ENCODE results near the gene OR7C1.

The OR7C1 gene

DNA sequence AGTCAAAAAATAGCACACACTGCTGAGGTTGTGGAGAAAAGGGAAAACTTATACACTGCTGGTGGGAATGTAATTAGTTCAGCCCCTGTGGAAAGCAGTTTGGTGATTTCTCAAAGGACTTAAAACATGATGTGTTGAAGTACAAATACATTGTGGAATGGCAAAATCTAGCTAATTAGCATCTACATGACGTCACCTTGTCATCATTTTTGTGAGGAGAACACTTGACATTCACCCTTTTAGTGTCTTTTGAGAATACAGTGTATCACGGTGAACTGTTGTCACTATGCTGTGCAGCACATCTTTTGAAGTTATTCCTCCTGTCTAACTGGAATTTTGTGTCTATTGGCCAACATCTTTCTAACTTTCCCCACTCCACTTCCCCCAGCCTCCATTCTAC is 8.2 kb upstream of the OR7C1 start:
- no peak overlapping the region for H3K27ac ChIP-seq
- H3K79me2 ChIP-seq: no peaks in the 10 kb centered on the region
- no peaks in the 10 kb centered on the region for H3K4me1 ChIP-seq
- no peaks in the 10 kb centered on the region for H3K9me3 ChIP-seq (ENCODE audit: control insufficient read depth, low read length)
- no peaks in the 10 kb centered on the region for H3K27me3 ChIP-seq (ENCODE audit: control insufficient read depth, insufficient read depth, low read length)
- no peak overlapping the region for H3K4me2 ChIP-seq (ENCODE audit: low read length)
- no peak overlapping the region for H3K4me3 ChIP-seq (ENCODE audit: low read depth, low read length)
- TF ChIP-seq, protein P1, sequence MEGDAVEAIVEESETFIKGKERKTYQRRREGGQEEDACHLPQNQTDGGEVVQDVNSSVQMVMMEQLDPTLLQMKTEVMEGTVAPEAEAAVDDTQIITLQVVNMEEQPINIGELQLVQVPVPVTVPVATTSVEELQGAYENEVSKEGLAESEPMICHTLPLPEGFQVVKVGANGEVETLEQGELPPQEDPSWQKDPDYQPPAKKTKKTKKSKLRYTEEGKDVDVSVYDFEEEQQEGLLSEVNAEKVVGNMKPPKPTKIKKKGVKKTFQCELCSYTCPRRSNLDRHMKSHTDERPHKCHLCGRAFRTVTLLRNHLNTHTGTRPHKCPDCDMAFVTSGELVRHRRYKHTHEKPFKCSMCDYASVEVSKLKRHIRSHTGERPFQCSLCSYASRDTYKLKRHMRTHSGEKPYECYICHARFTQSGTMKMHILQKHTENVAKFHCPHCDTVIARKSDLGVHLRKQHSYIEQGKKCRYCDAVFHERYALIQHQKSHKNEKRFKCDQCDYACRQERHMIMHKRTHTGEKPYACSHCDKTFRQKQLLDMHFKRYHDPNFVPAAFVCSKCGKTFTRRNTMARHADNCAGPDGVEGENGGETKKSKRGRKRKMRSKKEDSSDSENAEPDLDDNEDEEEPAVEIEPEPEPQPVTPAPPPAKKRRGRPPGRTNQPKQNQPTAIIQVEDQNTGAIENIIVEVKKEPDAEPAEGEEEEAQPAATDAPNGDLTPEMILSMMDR (IDR thresholded peaks at IDR 0.05): no peak
- no peaks in the 10 kb centered on the region for H3K36me3 ChIP-seq (ENCODE audit: control insufficient read depth, insufficient read depth, low read length)
- no peak overlapping the region for H3K9ac ChIP-seq
- H2AFZ ChIP-seq: no peak overlapping the region

DNA sequence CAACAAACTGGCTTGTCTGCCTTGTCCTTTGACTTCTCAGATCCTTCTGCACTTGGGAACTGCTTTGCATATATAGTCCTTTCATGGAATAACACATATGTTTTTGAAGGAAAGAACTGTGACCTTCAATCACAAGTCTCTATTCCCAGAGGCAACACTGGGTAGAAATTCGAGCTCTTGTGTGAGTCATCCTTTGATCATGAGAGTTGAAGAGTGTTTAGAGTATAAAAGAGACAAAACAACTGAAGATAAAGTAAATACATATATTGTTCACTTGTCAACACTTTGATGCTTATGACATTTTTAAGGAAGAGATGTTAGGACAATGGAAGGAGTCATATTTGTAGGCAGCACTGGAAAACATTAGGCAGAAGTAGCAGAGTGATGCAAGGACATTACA is 5.2 kb upstream of the OR7C1 start:
- no peak overlapping the region for H3K4me3 ChIP-seq (ENCODE audit: low read depth, low read length)
- no peak overlapping the region for H3K9ac ChIP-seq
- H3K27ac ChIP-seq: no peak overlapping the region
- no peaks in the 10 kb centered on the region for H3K9me3 ChIP-seq (ENCODE audit: control insufficient read depth, low read length)
- no peak overlapping the region for H2AFZ ChIP-seq
- no peak overlapping the region for H3K4me2 ChIP-seq (ENCODE audit: low read length)
- no peaks in the 10 kb centered on the region for H3K27me3 ChIP-seq (ENCODE audit: control insufficient read depth, insufficient read depth, low read length)
- H3K79me2 ChIP-seq: no peaks in the 10 kb centered on the region
- TF ChIP-seq, protein P1 (IDR thresholded peaks at IDR 0.05): no peak
- no peaks in the 10 kb centered on the region for H3K36me3 ChIP-seq (ENCODE audit: control insufficient read depth, insufficient read depth, low read length)
- H3K4me1 ChIP-seq: peaks cover 7% of the 10 kb centered on the region

DNA sequence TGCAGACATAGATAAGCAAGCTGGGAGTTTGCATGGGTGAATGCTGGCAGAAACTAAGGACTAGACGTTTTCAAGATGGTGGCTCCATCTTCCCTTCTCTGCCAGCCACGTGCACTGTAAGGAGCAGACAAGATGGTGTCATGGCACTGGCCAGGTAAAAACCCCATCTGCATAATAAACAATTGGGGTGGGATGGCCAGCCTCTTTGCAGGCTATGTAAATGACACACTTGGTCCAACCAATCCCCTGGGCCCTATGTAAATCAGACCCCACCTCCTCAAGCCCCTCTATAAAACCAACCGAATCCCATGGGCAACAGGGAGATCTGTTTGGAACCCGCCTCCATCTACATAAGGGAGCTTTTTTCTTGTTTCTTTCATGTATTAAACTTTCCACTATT is 2.4 kb upstream of the OR7C1 start:
- no peak overlapping the region for H3K4me3 ChIP-seq (ENCODE audit: low read depth, low read length)
- TF ChIP-seq, protein P1 (IDR thresholded peaks at IDR 0.05): no peak
- no peak overlapping the region for H3K9ac ChIP-seq
- no peak overlapping the region for H3K4me2 ChIP-seq (ENCODE audit: low read length)
- peaks cover 7% of the 10 kb centered on the region for H3K4me1 ChIP-seq
- H3K79me2 ChIP-seq: no peaks in the 10 kb centered on the region
- H3K27me3 ChIP-seq (ENCODE audit: control insufficient read depth, insufficient read depth, low read length): no peaks in the 10 kb centered on the region
- H3K9me3 ChIP-seq (ENCODE audit: control insufficient read depth, low read length): no peaks in the 10 kb centered on the region
- H3K36me3 ChIP-seq (ENCODE audit: control insufficient read depth, insufficient read depth, low read length): no peaks in the 10 kb centered on the region
- no peak overlapping the region for H3K27ac ChIP-seq
- no peak overlapping the region for H2AFZ ChIP-seq

DNA sequence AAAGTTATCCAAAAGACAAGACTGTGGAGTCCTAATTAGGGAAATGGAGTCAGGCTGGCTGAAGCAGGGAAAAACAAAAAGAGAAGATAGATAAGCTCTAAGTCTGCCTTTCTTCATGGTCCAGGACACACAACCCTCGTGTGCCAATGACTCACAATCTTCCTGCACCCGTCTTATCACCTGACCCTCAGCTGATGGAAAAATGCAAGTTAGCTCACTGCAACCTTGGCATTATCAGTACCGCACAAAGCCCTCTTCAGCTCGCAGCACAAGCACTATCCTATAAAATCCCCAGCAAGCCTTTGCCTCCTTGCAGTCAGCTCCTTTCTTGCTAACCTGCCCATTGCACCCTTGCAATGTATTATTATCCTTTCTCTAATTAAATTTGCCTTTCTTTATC is 4.3 kb downstream of the OR7C1 start:
- H3K27ac ChIP-seq: no peak overlapping the region
- no peak overlapping the region for H3K4me2 ChIP-seq (ENCODE audit: low read length)
- no peak overlapping the region for H3K9ac ChIP-seq
- H3K4me1 ChIP-seq: peaks cover 4% of the 10 kb centered on the region
- no peaks in the 10 kb centered on the region for H3K36me3 ChIP-seq (ENCODE audit: control insufficient read depth, insufficient read depth, low read length)
- no peak overlapping the region for H2AFZ ChIP-seq
- H3K9me3 ChIP-seq (ENCODE audit: control insufficient read depth, low read length): no peaks in the 10 kb centered on the region
- no peaks in the 10 kb centered on the region for H3K79me2 ChIP-seq
- no peaks in the 10 kb centered on the region for H3K27me3 ChIP-seq (ENCODE audit: control insufficient read depth, insufficient read depth, low read length)
- H3K4me3 ChIP-seq (ENCODE audit: low read depth, low read length): no peak overlapping the region
- TF ChIP-seq, protein P1 (IDR thresholded peaks at IDR 0.05): no peak

DNA sequence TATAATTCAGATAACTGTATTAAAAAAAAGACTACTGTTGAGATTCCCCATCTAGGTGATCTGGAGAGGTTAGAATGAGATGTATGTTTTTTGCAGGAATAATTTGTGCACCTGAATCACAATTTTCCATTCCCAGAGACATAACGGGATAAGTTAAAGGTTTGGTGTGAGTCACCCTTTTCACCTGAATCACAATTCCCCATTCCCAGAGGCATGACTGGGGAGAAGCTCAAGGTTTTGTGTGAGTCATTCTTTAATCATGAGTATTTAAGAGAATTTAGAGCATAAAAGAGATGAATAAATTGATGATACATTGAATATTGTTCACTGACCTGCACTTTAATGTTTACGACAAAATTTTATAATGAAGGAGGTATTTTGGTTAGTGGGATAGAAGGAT is 9.0 kb downstream of the OR7C1 start:
- Histone ChIP-seq H3K9me3 (ENCODE audit: control insufficient read depth, low read length) (no peaks in the 10 kb centered on the region), H3K4me2 (ENCODE audit: low read length) (no peak overlapping the region), H3K4me3 (ENCODE audit: low read depth, low read length) (no peak overlapping the region), H3K4me1 (no peaks in the 10 kb centered on the region), H3K9ac (no peak overlapping the region), H3K36me3 (ENCODE audit: control insufficient read depth, insufficient read depth, low read length) (no peaks in the 10 kb centered on the region), H3K27ac (no peak overlapping the region), H3K79me2 (no peaks in the 10 kb centered on the region), H2AFZ (no peak overlapping the region), H3K27me3 (ENCODE audit: control insufficient read depth, insufficient read depth, low read length) (no peaks in the 10 kb centered on the region)
- TF ChIP-seq, protein P1 (IDR thresholded peaks at IDR 0.05): no peak
